Activated CD8-positive, alpha-beta T cell treated with anti-CD3 and anti-CD28 coated beads for 36 hours (primary cell): Measurements from ENCODE around the gene BLACAT1. TPM values are rescaled to one million over a fixed set of nuclear protein-coding genes. Genes with fewer than 3 reads are reported as not detected.

Experiments used
- ATAC-seq: fragments of 200-7000 bp; cut with Tn5 transposase; one replicate; pipeline ENCODE4 v1.10.0; 2021; ENCODE audit warnings: mild to moderate bottlenecking, moderate library complexity
- CTCF ChIA-PET: fragments of 350-600 bp; sonication (Branson Sonifier 250); formaldehyde crosslinking; loops from one replicate; lab custom pipeline; 2021; ENCODE audit warnings: antibody characterized with exemption; lab: Charles Lee
- POLR2A ChIA-PET: fragments of 350-600 bp; sonication (Branson Sonifier 250); formaldehyde crosslinking; loops from one replicate; lab custom pipeline; 2021; ENCODE audit warnings: antibody characterized with exemption; lab: Charles Lee
- DNase-seq: peaks from one replicate; pipeline ENCODE4 v3.0.0-alpha.2; 2020
- H3K27ac Mint-ChIP-seq: one replicate; pipeline ENCODE4 v1.8.0; 2021; ENCODE audit warnings: mild to moderate bottlenecking, mixed read lengths
- H3K27me3 Mint-ChIP-seq: one replicate; pipeline ENCODE4 v1.8.0; 2021; ENCODE audit warnings: mixed read lengths
- H3K36me3 Mint-ChIP-seq: one replicate; pipeline ENCODE4 v1.8.0; 2021; ENCODE audit warnings: low read depth, mixed read lengths
- H3K4me1 Mint-ChIP-seq: one replicate; pipeline ENCODE4 v1.8.0; 2021; ENCODE audit warnings: low read depth, mixed read lengths
- H3K4me3 Mint-ChIP-seq: one replicate; pipeline ENCODE4 v1.8.0; 2021; ENCODE audit warnings: mild to moderate bottlenecking, moderate library complexity, mixed read lengths
- H3K9me3 Mint-ChIP-seq: one replicate; pipeline ENCODE4 v1.8.0; 2021; ENCODE audit warnings: mixed read lengths
- CTCF ChIP-seq: fragments of 200-600 bp; IDR thresholded peaks from one replicate; pipeline ENCODE4 v1.8.0; 2022; ENCODE audit warnings: antibody characterized with exemption, mild to moderate bottlenecking
- intact Hi-C: fragments of 100-400 bp; cut with micrococcal nuclease; formaldehyde crosslinking; loops from one replicate; pipeline ENCODE4 v1.10.0; 2022
- total RNA-seq, 2 experiments: library from RNA; stranded (reverse); gene quantifications; one replicate each; pipeline ENCODE4 v1.2.3, GENCODE V29; 2021

BLACAT1 gene
- total RNA-seq, 2 experiments from 2014 or later, result 0.13 TPM; not detected in 1

DNA sequence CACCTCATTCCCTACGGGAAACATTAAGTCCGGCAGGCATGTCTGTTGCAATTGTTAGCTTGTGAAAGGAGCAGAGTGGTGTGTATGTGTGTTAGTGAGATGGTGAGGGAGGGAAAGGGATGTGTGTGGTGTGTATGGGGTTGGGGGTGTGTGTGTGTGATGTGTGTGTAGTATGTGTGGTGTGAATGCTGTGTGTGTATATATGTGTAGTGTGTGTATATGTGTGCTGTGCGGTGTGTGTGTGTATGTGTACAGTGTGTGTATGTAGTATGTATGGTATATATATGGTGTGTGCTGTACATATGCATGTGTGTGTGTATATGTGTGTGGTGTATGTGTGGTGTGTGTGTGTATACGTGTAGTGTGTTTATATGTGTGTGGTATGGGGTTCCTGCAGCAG lies 20.8 kb upstream of the BLACAT1 start:
- Mint-ChIP-seq H3K27me3 (peaks cover 24% of the 10 kb centered on the region), H3K36me3 (peaks cover 6% of the 10 kb centered on the region), H3K4me3 (no peak overlapping the region), H3K27ac (no peak overlapping the region), H3K4me1 (peaks cover 28% of the 10 kb centered on the region), H3K9me3 (peaks cover 18% of the 10 kb centered on the region)
- DNase-seq, result no peak
- ChIA-PET CTCF (interaction anchor here (2.0 to 6.0 kb wide), 4 partner anchors 10 to 80 kb away, joined by 5 to 52 read pairs (median 9); partner anchors contain the start of gene BLACAT1), POLR2A (no interaction called here)
- TF ChIP-seq CTCF, result no peak
- ATAC-seq, result no peak
- intact Hi-C loops, result no loop called here

DNA sequence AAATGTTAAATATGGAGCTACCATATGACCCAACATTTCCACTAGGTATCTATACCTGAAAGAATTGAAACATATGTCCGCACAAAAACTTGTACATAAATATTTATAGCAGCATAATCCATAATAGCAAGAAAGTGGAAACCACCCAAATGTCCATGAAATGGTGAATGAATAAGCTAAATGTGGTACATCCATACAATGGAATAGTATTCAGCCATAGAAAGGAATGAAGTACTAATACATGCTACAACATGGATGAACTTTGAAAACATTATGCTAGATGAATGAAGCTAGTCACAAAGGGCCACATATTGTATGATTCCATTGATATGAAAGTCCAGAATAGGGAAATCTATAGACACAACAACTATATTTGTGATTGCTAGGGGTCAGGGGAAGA lies 20.0 kb upstream of the BLACAT1 start:
- Mint-ChIP-seq H3K27me3 (peaks cover 24% of the 10 kb centered on the region), H3K27ac (no peak overlapping the region), H3K4me1 (peaks cover 21% of the 10 kb centered on the region), H3K4me3 (no peak overlapping the region), H3K36me3 (peaks cover 6% of the 10 kb centered on the region), H3K9me3 (peaks cover 18% of the 10 kb centered on the region)
- ChIA-PET POLR2A (no interaction called here), CTCF (interaction anchor here (0.9 to 6.0 kb wide), 8 partner anchors 10 to 122 kb away, joined by 3 to 52 read pairs (median 4); partner anchors contain the start of gene BLACAT1)
- DNase-seq (no peak), ATAC-seq (no peak)
- intact Hi-C loops, result no loop called here
- TF ChIP-seq CTCF, result no peak

GRCh38 chr1:205474571-205474970 lies 18.7 kb upstream of the BLACAT1 start:
- peaks cover 6% of the 10 kb centered on the region for H3K36me3 Mint-ChIP-seq
- H3K4me1 Mint-ChIP-seq, result peaks cover 9% of the 10 kb centered on the region
- no peak overlapping the region for H3K4me3 Mint-ChIP-seq
- DNase-seq (no peak), ATAC-seq (no peak)
- H3K27me3 Mint-ChIP-seq, result peaks cover 24% of the 10 kb centered on the region
- no peak overlapping the region for H3K27ac Mint-ChIP-seq
- H3K9me3 Mint-ChIP-seq, result peaks cover 18% of the 10 kb centered on the region
- no peak for TF ChIP-seq CTCF
- ChIA-PET POLR2A (no interaction called here), CTCF (interaction anchor here (1.0 to 6.0 kb wide), 4 partner anchors 12 to 140 kb away, joined by 3 to 52 read pairs (median 11); no protein-coding TSS in a partner anchor)
- intact Hi-C loops, result no loop called here

DNA sequence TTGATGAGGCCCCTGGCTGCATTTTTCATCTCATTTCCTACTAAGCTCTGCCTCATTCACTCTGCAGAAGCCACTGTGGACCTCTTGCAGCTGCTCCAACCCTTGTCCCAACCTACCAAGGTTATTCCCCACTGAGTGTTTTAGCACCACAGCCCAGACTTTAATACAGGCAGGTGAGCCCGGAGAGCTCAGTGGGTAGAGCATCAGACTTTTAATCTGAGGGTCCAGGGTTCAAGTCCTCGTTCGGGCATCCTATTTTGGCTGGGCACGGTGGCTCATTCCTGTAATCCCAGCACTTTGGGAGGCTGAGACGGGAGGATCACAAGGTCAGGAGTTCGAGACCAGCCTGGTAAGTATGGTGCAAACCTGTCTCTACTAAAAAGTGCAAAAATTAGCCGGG lies 18.1 kb upstream of the BLACAT1 start:
- peaks cover 18% of the 10 kb centered on the region for H3K9me3 Mint-ChIP-seq
- H3K27me3 Mint-ChIP-seq, result peaks cover 24% of the 10 kb centered on the region
- peaks cover 7% of the 10 kb centered on the region for H3K4me1 Mint-ChIP-seq
- H3K4me3 Mint-ChIP-seq, result no peak overlapping the region
- ChIA-PET POLR2A (interaction anchor here (0.6 kb wide), 1 partner anchor 15 kb away, joined by 3 read pairs; no protein-coding TSS in a partner anchor), CTCF (interaction anchor here (1.0 to 6.0 kb wide), 5 partner anchors 13 to 139 kb away, joined by 3 to 52 read pairs (median 5); no protein-coding TSS in a partner anchor)
- H3K36me3 Mint-ChIP-seq, result peaks cover 6% of the 10 kb centered on the region
- H3K27ac Mint-ChIP-seq, result no peak overlapping the region
- ATAC-seq, result no peak
- TF ChIP-seq CTCF, result no peak
- intact Hi-C loops, result no loop called here
- DNase-seq, result no peak

DNA sequence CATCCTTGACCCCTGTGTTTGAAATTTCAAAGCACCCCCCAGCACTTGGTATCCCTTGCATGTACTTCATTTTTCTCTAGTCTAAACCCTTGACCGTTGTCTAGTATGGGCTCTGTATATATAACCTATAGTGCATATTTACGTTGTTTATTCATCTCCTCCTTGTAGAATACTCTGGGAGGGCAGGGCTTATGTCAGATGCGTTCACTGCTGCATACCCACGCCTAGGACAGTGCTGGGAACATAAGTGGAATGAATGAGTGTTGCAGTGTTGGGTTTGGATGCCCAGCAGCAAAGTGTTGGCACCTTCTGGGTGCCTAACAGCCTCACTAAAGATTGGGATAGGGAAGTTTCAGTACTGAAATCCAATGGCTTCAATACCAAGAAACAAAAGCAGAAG lies 17.6 kb upstream of the BLACAT1 start:
- ChIA-PET POLR2A (no interaction called here), CTCF (interaction anchor here (1.1 to 6.0 kb wide), 4 partner anchors 13 to 119 kb away, joined by 3 to 52 read pairs (median 8); no protein-coding TSS in a partner anchor)
- no peak for TF ChIP-seq CTCF
- Mint-ChIP-seq H3K27me3 (peaks cover 24% of the 10 kb centered on the region), H3K27ac (no peak overlapping the region), H3K4me3 (no peak overlapping the region), H3K9me3 (peaks cover 18% of the 10 kb centered on the region), H3K36me3 (peaks cover 6% of the 10 kb centered on the region), H3K4me1 (peaks cover 7% of the 10 kb centered on the region)
- no peak for ATAC-seq
- intact Hi-C loops, result no loop called here
- DNase-seq, result no peak
